Fibroblast of mammary gland (primary cell): ENCODE results near the gene PPP4R2.
"Not testable (repeated sequence)": the region's sequence is repeated elsewhere in the genome, so short reads cannot be mapped to it uniquely, and the experiment has no call there.

Experiments used
- DNase-seq: peaks from one replicate; pipeline ENCODE4 v3.0.0-alpha.2; 2010; ENCODE audit warnings: low read depth
- H3K4me3 ChIP-seq: 2 replicates; pipeline ENCODE4 v1.5.1; 2011; ENCODE audit warnings: low read depth, mild to moderate bottlenecking, low read length, moderate library complexity; ENCODE audit not compliant: control insufficient read depth
- TF ChIP-seq, protein P1 (sequence below): conservative IDR thresholded peaks from 2 replicates; pipeline ENCODE4 v1.5.1; 2011; ENCODE audit warnings: low read depth, low read length, inconsistent platforms; ENCODE audit not compliant: control insufficient read depth, insufficient read depth

Gene PPP4R2

DNA sequence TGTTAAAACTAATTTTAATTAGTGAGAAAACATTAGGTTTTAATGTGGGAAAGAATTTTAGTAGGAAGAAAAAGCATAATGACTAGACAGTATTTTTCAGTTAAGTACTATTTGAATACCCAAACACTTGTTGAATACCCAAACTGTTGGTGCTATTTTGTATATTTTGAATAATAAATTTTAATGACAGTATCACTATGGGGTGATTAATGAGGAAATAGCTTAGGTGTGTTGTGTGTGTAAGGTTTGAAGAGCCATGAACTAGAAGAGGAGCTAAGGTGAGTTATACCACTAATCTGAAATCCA lies 60.2 kb downstream of the PPP4R2 start:
- TF ChIP-seq, protein P1, sequence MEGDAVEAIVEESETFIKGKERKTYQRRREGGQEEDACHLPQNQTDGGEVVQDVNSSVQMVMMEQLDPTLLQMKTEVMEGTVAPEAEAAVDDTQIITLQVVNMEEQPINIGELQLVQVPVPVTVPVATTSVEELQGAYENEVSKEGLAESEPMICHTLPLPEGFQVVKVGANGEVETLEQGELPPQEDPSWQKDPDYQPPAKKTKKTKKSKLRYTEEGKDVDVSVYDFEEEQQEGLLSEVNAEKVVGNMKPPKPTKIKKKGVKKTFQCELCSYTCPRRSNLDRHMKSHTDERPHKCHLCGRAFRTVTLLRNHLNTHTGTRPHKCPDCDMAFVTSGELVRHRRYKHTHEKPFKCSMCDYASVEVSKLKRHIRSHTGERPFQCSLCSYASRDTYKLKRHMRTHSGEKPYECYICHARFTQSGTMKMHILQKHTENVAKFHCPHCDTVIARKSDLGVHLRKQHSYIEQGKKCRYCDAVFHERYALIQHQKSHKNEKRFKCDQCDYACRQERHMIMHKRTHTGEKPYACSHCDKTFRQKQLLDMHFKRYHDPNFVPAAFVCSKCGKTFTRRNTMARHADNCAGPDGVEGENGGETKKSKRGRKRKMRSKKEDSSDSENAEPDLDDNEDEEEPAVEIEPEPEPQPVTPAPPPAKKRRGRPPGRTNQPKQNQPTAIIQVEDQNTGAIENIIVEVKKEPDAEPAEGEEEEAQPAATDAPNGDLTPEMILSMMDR = no peak
- DNase-seq = no peak
- no peak overlapping the region for H3K4me3 ChIP-seq

DNA sequence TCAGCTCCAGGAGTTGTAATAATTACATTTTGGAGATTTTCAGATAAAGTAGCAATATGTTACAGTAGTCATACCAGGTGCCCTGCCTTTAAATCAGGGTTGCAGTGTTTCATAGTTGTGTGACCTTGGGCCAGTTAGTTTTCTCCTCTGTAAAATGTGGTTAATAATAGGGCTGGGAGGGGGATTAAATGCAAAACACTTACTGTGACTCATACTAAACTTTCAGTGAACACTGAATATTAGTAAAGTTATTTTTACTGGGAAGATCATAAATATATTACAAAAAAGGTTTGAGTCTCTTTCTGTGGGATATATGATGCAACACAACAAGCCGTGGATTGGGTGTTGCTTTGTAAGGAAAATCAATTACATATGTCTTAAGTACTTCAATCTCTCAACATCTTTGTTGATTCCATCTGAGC lies 63.7 kb downstream of the PPP4R2 start:
- TF ChIP-seq, protein P1 = no peak
- no peak overlapping the region for H3K4me3 ChIP-seq
- DNase-seq = peak; percentile 80

DNA sequence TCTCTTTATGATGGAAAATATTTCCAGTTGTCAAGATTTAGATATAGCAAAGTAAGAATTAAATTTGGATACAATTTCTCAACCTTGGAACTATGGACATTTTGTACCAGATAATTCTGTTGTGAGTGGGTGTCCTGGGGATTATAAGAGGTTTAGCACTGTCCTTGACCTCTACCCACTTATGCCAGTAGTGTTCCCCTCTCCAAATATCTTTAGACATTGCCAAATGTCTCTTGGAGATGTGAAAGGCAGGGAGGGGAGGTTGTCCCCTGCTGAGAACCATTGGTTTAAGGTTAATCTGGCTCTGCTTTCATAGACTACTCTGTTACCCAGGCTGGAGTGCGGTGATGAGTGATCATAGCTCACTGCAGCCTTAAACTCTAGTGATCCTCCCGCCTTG lies 64.8 kb downstream of the PPP4R2 start, which contains the start of gene EBLN2:
Gene EBLN2, plus strand, starts transcription at position 244 of the 400 bp plus-strand sequence. CDS start 423 bp downstream, outside the sequence.
- TF ChIP-seq, protein P1 = no peak
- no peak within 1 kb of the TSS for H3K4me3 ChIP-seq

DNA sequence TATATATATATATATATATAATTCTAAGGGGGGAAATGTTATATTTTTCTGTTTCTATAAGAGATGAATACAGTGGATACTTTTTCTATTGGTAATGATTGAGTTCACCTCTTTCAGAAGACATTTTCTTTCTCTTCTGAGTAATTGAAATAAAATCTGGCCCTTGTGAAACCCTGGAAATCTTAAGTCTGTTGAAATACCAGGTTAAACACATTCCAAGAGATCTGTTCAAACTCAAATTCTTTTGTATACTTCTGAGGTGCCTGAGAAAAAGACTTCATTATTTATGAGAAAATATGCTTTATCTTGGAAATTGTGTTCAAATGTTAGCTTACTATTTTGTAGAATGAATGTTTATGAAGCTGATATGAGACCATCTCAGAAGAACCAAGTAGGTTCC lies 69.6 kb downstream of the PPP4R2 start:
- H3K4me3 ChIP-seq, DNase-seq: not testable (repeated sequence)

More for the DNA sequence above, 64.8 kb downstream of the PPP4R2 start, which contains the start of gene EBLN2:
- DNase-seq = no peak

DNA sequence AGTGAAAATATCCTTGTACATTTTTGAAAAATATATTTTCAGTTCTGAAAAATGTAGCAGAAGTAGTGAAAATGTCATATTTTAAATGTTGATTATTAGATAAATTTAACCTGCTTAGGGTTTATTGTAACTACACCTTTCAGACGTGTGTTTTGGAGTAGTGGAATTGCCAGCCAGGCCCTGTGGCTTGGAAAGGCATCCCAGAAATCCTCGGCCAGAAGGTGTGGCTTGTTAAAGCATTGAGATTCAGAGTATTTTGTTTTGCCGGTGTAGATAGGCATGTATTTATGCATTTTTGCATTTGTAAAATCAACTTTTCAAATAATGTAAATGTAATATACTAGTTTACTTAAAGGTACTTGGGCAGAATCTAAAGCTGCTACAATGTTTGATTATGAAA lies 71.8 kb downstream of the PPP4R2 start:
- no peak for DNase-seq
- TF ChIP-seq, protein P1 = no peak
- no peak overlapping the region for H3K4me3 ChIP-seq

DNA sequence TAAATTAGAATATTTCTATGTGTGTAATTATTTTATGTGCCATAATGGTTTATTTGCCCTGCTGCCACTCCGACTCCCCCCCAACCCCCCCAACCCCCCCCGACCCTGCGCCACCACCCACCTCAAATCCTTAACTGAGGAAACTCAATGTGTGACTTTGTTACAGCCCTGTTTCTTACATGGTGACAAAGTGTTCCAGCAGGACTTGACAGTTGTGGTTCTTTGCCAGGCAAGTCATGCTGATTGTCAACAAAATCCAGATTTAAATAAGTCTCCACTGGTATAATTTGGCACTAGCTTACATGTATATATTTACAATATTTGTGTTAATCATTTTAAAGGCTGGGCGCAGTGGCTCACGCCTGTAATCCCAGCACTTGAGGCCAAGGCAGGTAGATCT lies 72.6 kb downstream of the PPP4R2 start:
- no peak for DNase-seq
- TF ChIP-seq, protein P1 = no peak
- H3K4me3 ChIP-seq = no peak overlapping the region

DNA sequence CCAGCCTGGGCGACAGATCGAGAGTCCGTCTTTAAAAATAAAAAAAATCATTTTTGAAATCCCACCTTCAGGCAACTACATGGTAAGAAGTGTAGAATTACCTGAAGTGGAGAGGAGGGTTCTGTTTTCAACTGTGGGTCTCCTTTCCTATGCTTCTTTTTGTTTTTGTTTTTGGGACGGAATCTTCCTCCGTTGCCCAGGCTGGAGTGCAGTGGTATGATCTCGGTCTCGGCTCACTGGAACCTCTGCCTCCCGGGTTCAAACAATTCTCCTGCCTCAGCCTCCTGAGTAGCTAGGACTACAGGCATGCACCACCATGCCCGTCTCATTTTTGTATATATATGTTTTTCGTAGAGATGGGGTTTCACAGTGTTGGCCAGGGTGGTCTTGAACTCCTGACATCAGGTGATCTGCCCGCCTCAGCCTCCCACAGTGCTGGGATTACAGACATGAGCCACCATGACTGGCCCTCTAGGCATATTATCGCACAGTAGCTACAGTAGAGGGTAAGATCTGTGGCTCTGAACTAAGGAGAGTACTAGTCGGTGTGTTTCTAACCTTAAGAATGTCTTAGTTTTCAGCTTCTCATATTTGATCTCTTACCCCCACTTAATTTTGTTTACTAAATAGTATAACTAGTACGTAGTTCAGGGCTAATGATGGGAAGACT lies 73.3 kb downstream of the PPP4R2 start:
- no peak for DNase-seq
- no peak overlapping the region for H3K4me3 ChIP-seq
- TF ChIP-seq, protein P1 = no peak
